Thoracic aorta (tissue), 2 donors: ENCODE data around the gene DSEL. TPM values are rescaled to one million over a fixed set of nuclear protein-coding genes. Genes with fewer than 3 reads are reported as not detected.

Source experiments
- ATAC-seq: fragments of 150-250 bp; one replicate; pipeline ENCODE4 v1.8.0; 2017; ENCODE audit warnings: low read depth; ENCODE audit not compliant: insufficient number of reproducible peaks, low FRiP score
- DNase-seq: peaks from one replicate; pipeline ENCODE4 v3.0.0-alpha.2; 2020; ENCODE audit warnings: low spot score
- H3K27ac ChIP-seq, 2 donors: fragments of 200-600 bp; sonication (generic); 1 replicate in 1 of 2; 2 replicates in 1 of 2; pipeline ENCODE4 v1.5.1; 2016; ENCODE audit warnings: mild to moderate bottlenecking in 2 of 2, moderate library complexity in 2 of 2
- H3K27me3 ChIP-seq: fragments of 200-600 bp; sonication (generic); replicated peaks from 2 replicates; pipeline ENCODE4 v1.6.0; 2016; ENCODE audit warnings: mild to moderate bottlenecking; ENCODE audit not compliant: insufficient read depth
- H3K36me3 ChIP-seq: fragments of 200-600 bp; sonication (generic); one replicate; pipeline ENCODE4 v1.5.1; 2016
- H3K4me1 ChIP-seq, 2 donors: fragments of 200-600 bp; sonication (generic); 1 replicate in 1 of 2; 2 replicates in 1 of 2; pipeline versions ENCODE4 v1.5.1 to v1.6.0; 2016; ENCODE audit warnings: low read depth in 2 of 2, mild to moderate bottlenecking in 1 of 2; ENCODE audit not compliant: control insufficient read depth in 1 of 2
- H3K4me3 ChIP-seq: fragments of 200-600 bp; sonication (generic); 2 replicates; pipeline ENCODE4 v1.5.1; 2016; ENCODE audit warnings: mild to moderate bottlenecking
- H3K9me3 ChIP-seq: fragments of 200-600 bp; sonication (generic); 2 replicates; pipeline ENCODE4 v1.5.1; 2016
- CTCF ChIP-seq: fragments of 200-600 bp; sonication (generic); IDR thresholded peaks from one replicate; pipeline ENCODE4 v1.5.1; 2019; ENCODE audit warnings: antibody characterized with exemption
- total RNA-seq, 2 donors: library from RNA; depleted of rRNA; stranded (reverse); fragments of >200 nt; gene quantifications; one replicate each; pipeline versions ENCODE4 v1.1.0 to v1.2.3, GENCODE V29; 2016

The DSEL gene
- total RNA-seq, 2 donors from 2014 or later, result 34.1 to 38.5 TPM

DNA sequence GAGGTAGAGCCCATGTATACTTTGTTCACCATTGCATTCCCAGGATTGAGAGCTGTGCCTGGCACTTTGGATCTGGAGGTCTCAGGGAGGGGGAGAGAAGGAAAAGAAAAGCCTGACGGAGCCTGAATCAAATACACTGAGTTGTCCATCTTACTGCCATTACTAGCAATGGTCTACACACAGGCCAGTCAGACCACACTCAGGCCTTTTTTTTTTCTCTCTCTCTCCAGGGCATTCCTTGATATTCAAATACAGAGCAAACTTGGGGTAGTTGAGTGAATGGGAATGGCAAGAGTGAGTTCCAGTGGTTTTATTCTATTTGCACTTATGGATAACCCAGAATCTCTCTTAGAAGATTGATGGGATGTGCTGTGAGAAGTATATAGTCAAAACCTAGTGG lies 11.8 kb downstream of the DSEL start:
- no peak overlapping the region for H3K4me3 ChIP-seq
- H3K36me3 ChIP-seq, result no peaks in the 10 kb centered on the region
- no peaks in the 10 kb centered on the region for H3K4me1 ChIP-seq
- no peak overlapping the region for H3K27ac ChIP-seq
- ATAC-seq (no peak), DNase-seq (no peak)
- H3K9me3 ChIP-seq, result no peaks in the 10 kb centered on the region
- no peak for TF ChIP-seq CTCF
- H3K27me3 ChIP-seq, result no peaks in the 10 kb centered on the region

- no peak for ATAC-seq
- no peak overlapping the region for H3K27ac ChIP-seq
- no peak overlapping the region for H3K4me3 ChIP-seq
- H3K4me1 ChIP-seq, result no peaks in the 10 kb centered on the region
- no peaks in the 10 kb centered on the region for H3K27me3 ChIP-seq
- TF ChIP-seq CTCF, result no peak
- no peaks in the 10 kb centered on the region for H3K9me3 ChIP-seq
- no peak for DNase-seq
- no peaks in the 10 kb centered on the region for H3K36me3 ChIP-seq
Measured at GRCh38 chr18:67500522-67501205, 15.9 kb downstream of the DSEL start.

GRCh38 chr18:67496469-67496868 lies 20.1 kb downstream of the DSEL start:
- H3K27ac ChIP-seq, result no peak overlapping the region
- TF ChIP-seq CTCF, result no peak
- ATAC-seq (no peak), DNase-seq (no peak)
- H3K36me3 ChIP-seq, result no peaks in the 10 kb centered on the region
- no peaks in the 10 kb centered on the region for H3K4me1 ChIP-seq
- H3K9me3 ChIP-seq, result no peaks in the 10 kb centered on the region
- no peak overlapping the region for H3K4me3 ChIP-seq
- no peaks in the 10 kb centered on the region for H3K27me3 ChIP-seq

- peaks cover 5 to 9% of the 10 kb centered on the region in 2 donors for H3K4me1 ChIP-seq
- no peaks in the 10 kb centered on the region for H3K36me3 ChIP-seq
- H3K9me3 ChIP-seq, result no peaks in the 10 kb centered on the region
- no peaks in the 10 kb centered on the region for H3K27me3 ChIP-seq
- no peak for TF ChIP-seq CTCF
- DNase-seq (no peak), ATAC-seq (no peak)
- H3K27ac ChIP-seq, result no peak overlapping the region
- no peak overlapping the region for H3K4me3 ChIP-seq
Measured at GRCh38 chr18:67486534-67486933, 30.0 kb downstream of the DSEL start.

- no peak for TF ChIP-seq CTCF
- no peaks in the 10 kb centered on the region for H3K36me3 ChIP-seq
- ATAC-seq, result no peak
- H3K4me1 ChIP-seq, result peaks cover 5 to 9% of the 10 kb centered on the region in 2 donors
- no peak overlapping the region for H3K4me3 ChIP-seq
- no peak for DNase-seq
- no peaks in the 10 kb centered on the region for H3K9me3 ChIP-seq
- H3K27ac ChIP-seq, result no peak overlapping the region
- no peaks in the 10 kb centered on the region for H3K27me3 ChIP-seq
Measured at GRCh38 chr18:67485655-67486054, 30.9 kb downstream of the DSEL start.
